ENCODE results near the gene IMMT. TPM values are rescaled to one million over a fixed set of nuclear protein-coding genes. Genes with fewer than 3 reads are reported as not detected.
A peak's percentile ranks its signal among the peaks of the same experiment; 100 is the strongest.

Gene IMMT
- total and polyA plus RNA-seq, 2 donors (not counting 3 experiments of a cell fraction or from before 2014, with no cell fraction given) = 35.6 to 112 TPM

DNA sequence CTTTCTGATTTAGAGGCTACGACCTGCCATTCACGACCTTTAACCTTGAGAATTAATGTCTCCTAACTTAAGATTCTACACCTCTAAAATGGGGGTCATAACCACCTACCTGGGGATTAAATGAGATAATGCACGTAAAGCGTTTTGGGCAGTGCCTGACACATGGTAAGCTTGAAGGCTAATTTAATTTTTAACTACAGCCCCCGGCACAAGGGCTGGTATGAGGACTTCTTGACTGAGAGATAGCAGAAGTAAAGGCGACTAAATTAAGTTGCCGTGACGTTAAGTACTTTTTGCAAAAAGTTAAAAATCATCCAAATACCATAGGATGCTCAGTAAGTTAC, 4.5 kb upstream of the IMMT start:
- Histone ChIP-seq H3K4me3 (replicated peaks in 1 of 3; ENCODE audit: insufficient read depth in 1 of 3, low read depth in 1 of 3, low read length in 3 of 3) (peak overlapping the region; percentile 68 to 85 (median 84)), H3K79me2 (ENCODE audit: control insufficient read depth, insufficient read depth, low read length) (peaks cover 43% of the 10 kb centered on the region), H3K27ac (ENCODE audit: insufficient read depth, low read depth, low read length) (peak overlapping the region; percentile 12), H3K9ac (replicated peaks; ENCODE audit: extremely low read depth, insufficient read depth, low read length) (peak overlapping the region; percentile 74), H2AFZ (ENCODE audit: low read depth, low read length) (peak overlapping the region; percentile 71), H4K20me1 (replicated peaks; ENCODE audit: control insufficient read depth, extremely low read depth, insufficient read depth, low read length) (no peaks in the 10 kb centered on the region), H3K9me3 (replicated peaks; ENCODE audit: control insufficient read depth, insufficient read depth, low read length) (no peaks in the 10 kb centered on the region), H3K4me2 (ENCODE audit: insufficient read depth, low read length) (peak overlapping the region; percentile 85), H3K9me1 (replicated peaks; ENCODE audit: control insufficient read depth, extremely low read depth, insufficient read depth, low read length) (no peaks in the 10 kb centered on the region), H3K4me1 (ENCODE audit: control insufficient read depth, extremely low read depth, insufficient read depth, low read length) (peaks cover 14% of the 10 kb centered on the region), H3K27me3 (ENCODE audit: control insufficient read depth in 2 of 2, insufficient read depth in 2 of 2, low read length in 2 of 2) (no peaks in the 10 kb centered on the region), H3K36me3 (ENCODE audit: control insufficient read depth in 2 of 2, extremely low read depth in 1 of 2, insufficient read depth in 2 of 2, low read length in 2 of 2) (no peaks in the 10 kb centered on the region)
- intact Hi-C loops (cut with micrococcal nuclease) = loop anchor here (1.0 to 5.0 kb wide), 2 partner anchors 241 to 422 kb away; partner anchors contain the start of genes KDM3A and RNF103
- CTCF ChIA-PET = interaction anchor here (1.0 to 1.6 kb wide), 2 partner anchors 21 to 22 kb away, joined by 3 to 5 read pairs; no protein-coding TSS in a partner anchor
- no peak for DNase-seq (ENCODE audit: low read depth, low spot score)
- TF ChIP-seq EZH2 (IDR thresholded peaks at IDR 0.05; ENCODE audit: borderline replicate concordance, low read depth, low read length, severe bottlenecking) (no peak), FOS (IDR thresholded peaks at IDR 0.05; ENCODE audit: borderline replicate concordance, insufficient read depth, low read length) (no peak), CTCF (IDR thresholded peaks at IDR 0.05; ENCODE audit: extremely low read depth in 1 of 2, insufficient read depth in 1 of 2, low read depth in 1 of 2, low read length in 2 of 2) (no peak), MYC (IDR thresholded peaks at IDR 0.05; ENCODE audit: low read depth, low read length) (no peak), GATA2 (IDR thresholded peaks at IDR 0.05; ENCODE audit: insufficient read depth, insufficient read length, low read depth, low read length) (no peak), POLR2AphosphoS5 (IDR thresholded peaks at IDR 0.05; ENCODE audit: insufficient read depth, low read depth, low read length) (no peak), POLR2A (IDR thresholded peaks at IDR 0.05; ENCODE audit: low read depth, low read length) (no peak), MAX (IDR thresholded peaks at IDR 0.05; ENCODE audit: insufficient read depth, insufficient read length) (no peak), JUN (IDR thresholded peaks at IDR 0.05; ENCODE audit: borderline replicate concordance, insufficient read depth, insufficient read length, low read depth) (no peak)
- dilution Hi-C loops (cut with MboI; ENCODE audit: extremely low pct_ligation_motif_present, low sequenced_read_pairs) = no loop called here
- no peak for FAIRE-seq
- POLR2A ChIA-PET = no interaction called here
- no TSS peak for BruUV-seq (replicated peaks)

Measured in endothelial cell of umbilical vein (primary cell).